Left ventricle myocardium inferior (tissue), 1 donor: ENCODE measurements around the gene CYP4F3. TPM values are rescaled to one million over a fixed set of nuclear protein-coding genes. Genes with fewer than 3 reads are reported as not detected.

Experiments
- DNase-seq: peaks from one replicate; pipeline ENCODE4 v3.0.0-alpha.2; 2020
- H3K27ac ChIP-seq: fragments of 200-600 bp; replicated peaks from 2 replicates; pipeline ENCODE4 v1.8.0; 2021
- H3K27me3 ChIP-seq: fragments of 200-600 bp; 2 replicates; pipeline ENCODE4 v1.8.0; 2021; ENCODE audit warnings: low read depth
- H3K36me3 ChIP-seq: fragments of 200-600 bp; 2 replicates; pipeline ENCODE4 v1.8.0; 2021
- H3K4me1 ChIP-seq: fragments of 200-600 bp; 2 replicates; pipeline ENCODE4 v1.8.0; 2021
- H3K4me3 ChIP-seq: fragments of 200-600 bp; 2 replicates; pipeline ENCODE4 v1.8.0; 2021; ENCODE audit warnings: mild to moderate bottlenecking, moderate library complexity
- H3K9me3 ChIP-seq: fragments of 200-600 bp; replicated peaks from 2 replicates; pipeline ENCODE4 v1.8.0; 2021
- CTCF ChIP-seq: fragments of 200-600 bp; IDR thresholded peaks from 2 replicates; pipeline ENCODE4 v1.8.0; 2021; ENCODE audit warnings: antibody characterized with exemption, mild to moderate bottlenecking, borderline replicate concordance
- intact Hi-C: fragments of 100-400 bp; cut with micrococcal nuclease; formaldehyde crosslinking; loops from one replicate; pipeline ENCODE4 v1.11.0; 2022
- total RNA-seq: library from RNA; stranded (reverse); fragmentation: NEBNext Ultra II Directional; extraction: Animal tissue kit (Norgen Biotek cat#: 25700); gene quantifications from one replicate; pipeline ENCODE4 v1.2.1, GENCODE V29; 2021
- donor health status: DM: no; HTN: yes; CAD: no; lungs with severe emphysema.

The CYP4F3 gene
- total RNA-seq, 1 donor from 2014 or later: not detected

- DNase-seq: no peak
- no peak overlapping the region for H3K27ac ChIP-seq
- intact Hi-C loops: no loop called here
- peaks cover 32% of the 10 kb centered on the region for H3K36me3 ChIP-seq
- TF ChIP-seq CTCF: no peak
- H3K9me3 ChIP-seq: no peaks in the 10 kb centered on the region
- H3K4me3 ChIP-seq: no peak overlapping the region
- H3K4me1 ChIP-seq: no peaks in the 10 kb centered on the region
- H3K27me3 ChIP-seq: no peaks in the 10 kb centered on the region
Observed at GRCh38 chr19:15680478-15681322, 40.0 kb downstream of the CYP4F3 start.

GRCh38 chr19:15683411-15683810, 42.7 kb downstream of the CYP4F3 start:
- Histone ChIP-seq H3K9me3 (peaks cover 15% of the 10 kb centered on the region), H3K27me3 (no peaks in the 10 kb centered on the region), H3K27ac (no peak overlapping the region), H3K4me1 (no peaks in the 10 kb centered on the region), H3K4me3 (no peak overlapping the region), H3K36me3 (peaks cover 56% of the 10 kb centered on the region)
- no peak for DNase-seq
- intact Hi-C loops: no loop called here
- no peak for TF ChIP-seq CTCF

- Histone ChIP-seq H3K4me1 (no peaks in the 10 kb centered on the region), H3K36me3 (peaks cover 55% of the 10 kb centered on the region), H3K9me3 (peaks cover 29% of the 10 kb centered on the region), H3K27ac (no peak overlapping the region), H3K27me3 (no peaks in the 10 kb centered on the region), H3K4me3 (no peak overlapping the region)
- intact Hi-C loops: no loop called here
- no peak for DNase-seq
- no peak for TF ChIP-seq CTCF
Observed at GRCh38 chr19:15684828-15685227, 44.1 kb downstream of the CYP4F3 start.

GRCh38 chr19:15696654-15697194, 56.0 kb downstream of the CYP4F3 start:
- peaks cover 6% of the 10 kb centered on the region for H3K27me3 ChIP-seq
- no peak for DNase-seq
- no peak overlapping the region for H3K27ac ChIP-seq
- no peaks in the 10 kb centered on the region for H3K4me1 ChIP-seq
- no peaks in the 10 kb centered on the region for H3K36me3 ChIP-seq
- no peak for TF ChIP-seq CTCF
- no peak overlapping the region for H3K4me3 ChIP-seq
- intact Hi-C loops: no loop called here
- H3K9me3 ChIP-seq: peaks cover 23% of the 10 kb centered on the region

- no peak for DNase-seq
- Histone ChIP-seq H3K27ac (no peak overlapping the region), H3K36me3 (no peaks in the 10 kb centered on the region), H3K9me3 (peaks cover 19% of the 10 kb centered on the region), H3K27me3 (peaks cover 1% of the 10 kb centered on the region), H3K4me1 (peaks cover 13% of the 10 kb centered on the region), H3K4me3 (no peak overlapping the region)
- no peak for TF ChIP-seq CTCF
- intact Hi-C loops: no loop called here
Observed at GRCh38 chr19:15701757-15702533, 61.2 kb downstream of the CYP4F3 start.
